H9 (cell line): ENCODE results near the gene ETHE1. TPM values are rescaled to one million over a fixed set of nuclear protein-coding genes. Genes with fewer than 3 reads are reported as not detected.

ENCODE experiments used
- DNase-seq: peaks from one replicate; pipeline ENCODE4 v3.0.0-alpha.2; 2017
- H2AFZ ChIP-seq: one replicate; pipeline ENCODE4 v1.6.1; 2013; ENCODE audit warnings: mild to moderate bottlenecking, low read length, control low read depth, moderate library complexity
- H2AK5ac ChIP-seq: 2 replicates; pipeline ENCODE4 v1.6.1; 2013; ENCODE audit warnings: low read length, control low read depth, mixed read lengths; ENCODE audit not compliant: insufficient read length
- H2BK120ac ChIP-seq: one replicate; pipeline ENCODE4 v1.6.1; 2013; ENCODE audit warnings: low read depth, mild to moderate bottlenecking, low read length, control low read depth, inconsistent platforms; ENCODE audit not compliant: poor library complexity, severe bottlenecking
- H2BK12ac ChIP-seq: 2 replicates; pipeline ENCODE4 v1.6.1; 2013; ENCODE audit warnings: low read length, control low read depth, mixed read lengths, low read depth; ENCODE audit not compliant: insufficient read length
- H2BK15ac ChIP-seq: 2 replicates; pipeline ENCODE4 v1.6.1; 2013; ENCODE audit warnings: low read depth, low read length, control low read depth
- H2BK20ac ChIP-seq: one replicate; pipeline ENCODE4 v1.6.1; 2013; ENCODE audit warnings: low read depth, mild to moderate bottlenecking, low read length, control low read depth, inconsistent platforms; ENCODE audit not compliant: poor library complexity, severe bottlenecking
- H2BK5ac ChIP-seq: 2 replicates; pipeline ENCODE4 v1.6.1; 2013; ENCODE audit warnings: low read length, control low read depth, mixed read lengths; ENCODE audit not compliant: insufficient read length
- H3K14ac ChIP-seq: 2 replicates; pipeline ENCODE4 v1.6.1; 2013; ENCODE audit warnings: low read length, control low read depth; ENCODE audit not compliant: insufficient read depth
- H3K18ac ChIP-seq: 2 replicates; pipeline ENCODE4 v1.6.1; 2013; ENCODE audit warnings: low read depth, mild to moderate bottlenecking, mixed read lengths, low read length, control low read depth; ENCODE audit not compliant: insufficient read length
- H3K23ac ChIP-seq: 2 replicates; pipeline ENCODE4 v1.6.1; 2013; ENCODE audit warnings: low read length, control low read depth, mixed read lengths, low read depth; ENCODE audit not compliant: insufficient read length
- H3K23me2 ChIP-seq: 2 replicates; pipeline ENCODE4 v1.6.1; 2013; ENCODE audit warnings: low read depth, mild to moderate bottlenecking, mixed read lengths, low read length, control low read depth; ENCODE audit not compliant: insufficient read length, poor library complexity, severe bottlenecking
- H3K27ac ChIP-seq: 2 replicates; pipeline ENCODE4 v1.5.1; 2013; ENCODE audit warnings: low read length, control low read depth, mixed read lengths, low read depth; ENCODE audit not compliant: insufficient read length
- H3K27me3 ChIP-seq: 2 replicates; pipeline ENCODE4 v1.6.1; 2013; ENCODE audit warnings: low read length, control low read depth, inconsistent platforms; ENCODE audit not compliant: insufficient read depth
- H3K4ac ChIP-seq: 2 replicates; pipeline ENCODE4 v1.6.1; 2013; ENCODE audit warnings: low read depth, mild to moderate bottlenecking, control low read depth, inconsistent platforms, low read length, moderate library complexity
- H3K4me1 ChIP-seq: 2 replicates; pipeline ENCODE4 v1.6.1; 2013; ENCODE audit warnings: low read length, control low read depth, inconsistent platforms; ENCODE audit not compliant: insufficient read depth
- H3K4me2 ChIP-seq: 2 replicates; pipeline ENCODE4 v1.6.1; 2013; ENCODE audit warnings: low read length, control low read depth, mixed read lengths; ENCODE audit not compliant: insufficient read length, insufficient read depth
- H3K56ac ChIP-seq: 2 replicates; pipeline ENCODE4 v1.6.1; 2013; ENCODE audit warnings: low read depth, mild to moderate bottlenecking, mixed read lengths, low read length, control low read depth; ENCODE audit not compliant: insufficient read length
- H3K79me1 ChIP-seq: 2 replicates; pipeline ENCODE4 v1.6.1; 2013; ENCODE audit warnings: low read depth, mild to moderate bottlenecking, moderate library complexity, low read length, control low read depth, inconsistent platforms; ENCODE audit not compliant: insufficient read depth, poor library complexity, severe bottlenecking
- H3K79me2 ChIP-seq: 2 replicates; pipeline ENCODE4 v1.6.1; 2013; ENCODE audit warnings: low read length, control low read depth, inconsistent platforms; ENCODE audit not compliant: insufficient read depth
- H3K9ac ChIP-seq: 2 replicates; pipeline ENCODE4 v1.6.1; 2013; ENCODE audit warnings: low read length, control low read depth, mixed read lengths; ENCODE audit not compliant: insufficient read length; ENCODE audit errors: extremely low read depth
- H3K9me3 ChIP-seq: one replicate; pipeline ENCODE4 v1.6.1; 2013; ENCODE audit warnings: low read depth, low read length, inconsistent platforms; ENCODE audit not compliant: control insufficient read depth
- H3T11ph ChIP-seq: one replicate; pipeline ENCODE4 v1.6.1; 2013; ENCODE audit warnings: mild to moderate bottlenecking, low read length, control low read depth, inconsistent platforms
- H4K20me1 ChIP-seq: one replicate; pipeline ENCODE4 v1.6.1; 2013; ENCODE audit not compliant: control insufficient read depth, insufficient read length, insufficient read depth
- H4K5ac ChIP-seq: 2 replicates; pipeline ENCODE4 v1.6.1; 2013; ENCODE audit warnings: low read depth, mild to moderate bottlenecking, mixed read lengths, low read length, control low read depth; ENCODE audit not compliant: insufficient read length
- H4K8ac ChIP-seq: replicated peaks from 2 replicates; pipeline ENCODE4 v1.6.1; 2013; ENCODE audit warnings: low read length, control low read depth, mixed read lengths, low read depth; ENCODE audit not compliant: insufficient read length
- H4K91ac ChIP-seq: 2 replicates; pipeline ENCODE4 v1.6.1; 2013; ENCODE audit warnings: low read depth, mild to moderate bottlenecking, moderate library complexity, mixed read lengths, low read length, control low read depth; ENCODE audit not compliant: insufficient read length
- H3K27ac Mint-ChIP-seq, 3 experiments: 2 replicates in 2 of 3; 3 replicates in 1 of 3; pipeline ENCODE4 v1.8.0; 2020 to 2021; ENCODE audit warnings: mixed read lengths in 3 of 3, mild to moderate bottlenecking in 1 of 3, moderate library complexity in 1 of 3
- H3K27me3 Mint-ChIP-seq: 2 replicates; pipeline ENCODE4 v1.8.0; 2021; ENCODE audit warnings: low read depth, mild to moderate bottlenecking, moderate library complexity, mixed read lengths
- H3K36me3 Mint-ChIP-seq, 3 experiments: 2 replicates in 2 of 3; 3 replicates in 1 of 3; pipeline ENCODE4 v1.8.0; 2020 to 2021; ENCODE audit warnings: low read depth in 3 of 3, mixed read lengths in 3 of 3; ENCODE audit not compliant: insufficient read depth in 1 of 3
- H3K4me1 Mint-ChIP-seq, 2 experiments: 2 replicates each; pipeline ENCODE4 v1.8.0; 2020; ENCODE audit warnings: mixed read lengths in 2 of 2
- H3K4me3 Mint-ChIP-seq, 2 experiments: 2 replicates in 1 of 2; 3 replicates in 1 of 2; pipeline ENCODE4 v1.8.0; 2020 to 2021; ENCODE audit warnings: mild to moderate bottlenecking in 2 of 2, mixed read lengths in 2 of 2, moderate library complexity in 1 of 2
- H3K9me3 Mint-ChIP-seq, 2 experiments: 2 replicates in 1 of 2; 3 replicates in 1 of 2; pipeline ENCODE4 v1.8.0; 2020; ENCODE audit warnings: mild to moderate bottlenecking in 2 of 2, mixed read lengths in 2 of 2, moderate library complexity in 1 of 2
- CTCF ChIP-seq: fragments of 200-600 bp; sonication (generic); conservative IDR thresholded peaks from 3 replicates; pipeline ENCODE4 v1.8.0; 2021; ENCODE audit warnings: antibody characterized with exemption, mild to moderate bottlenecking
- WGBS: extraction: QIAGEN DNeasy Blood & Tissue Kit; methylation state at CpG from one replicate; pipeline ENCODE4 v1.1.7; 2013; ENCODE audit warnings: missing lambda C conversion rate, low lambda C conversion rate, mixed read lengths; ENCODE audit not compliant: insufficient read length; ENCODE audit errors: extremely low coverage; 5-methylcytosine and 5-hydroxymethylcytosine counted together
- total RNA-seq: library from RNA; stranded (reverse); gene quantifications from 2 replicates; pipeline ENCODE4 v1.2.1, GENCODE V29; 2021

ETHE1 gene
- total RNA-seq, 1 experiment from 2014 or later: 18.8 TPM

DNA sequence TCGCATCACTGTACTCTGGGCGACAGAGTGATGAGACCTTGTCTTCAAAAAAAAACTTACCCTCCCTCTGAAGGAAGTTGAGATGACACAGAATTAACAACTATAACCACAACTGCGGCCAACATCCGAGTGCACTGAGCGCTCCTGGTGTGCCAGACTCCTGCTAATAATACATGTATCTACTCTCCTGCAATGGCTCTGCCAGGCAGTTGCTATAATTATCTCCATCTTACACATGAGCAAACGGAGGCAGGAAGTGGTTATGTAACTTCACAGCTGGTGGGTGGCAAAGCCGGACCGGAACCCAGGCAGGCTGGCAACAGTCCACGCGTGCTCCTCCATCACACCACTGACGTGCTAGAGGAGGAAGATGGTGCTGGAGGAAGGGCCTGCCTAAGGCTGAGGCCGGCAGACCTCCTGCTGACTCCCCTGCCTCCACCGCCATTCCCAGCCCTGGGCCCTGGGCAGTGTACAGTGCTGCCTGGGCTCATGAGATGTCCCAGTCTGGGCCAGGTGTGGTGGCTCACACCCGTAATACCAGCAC, 35.8 kb upstream of the ETHE1 start:
- no peak overlapping the region for H3K4ac ChIP-seq
- no peak for TF ChIP-seq CTCF
- no peak overlapping the region for H4K5ac ChIP-seq
- Mint-ChIP-seq H3K36me3 (peaks cover 6 to 30% (median 19%) of the 10 kb centered on the region in 3 experiments; a peak in 6 of 7 replicates), H3K27me3 (no peaks in the 10 kb centered on the region; the same call in 1 of the 2 replicates), H3K9me3 (no peaks in the 10 kb centered on the region), H3K4me3 (no peak overlapping the region), H3K27ac (no peak overlapping the region), H3K4me1 (no peaks in the 10 kb centered on the region)
- H2AFZ ChIP-seq: no peak overlapping the region
- H4K8ac ChIP-seq: no peak overlapping the region
- no peaks in the 10 kb centered on the region for H3K4me1 ChIP-seq
- no peak overlapping the region for H3K27ac ChIP-seq
- no peak overlapping the region for H3K14ac ChIP-seq
- H3K9me3 ChIP-seq: no peaks in the 10 kb centered on the region
- no peak overlapping the region for H2BK12ac ChIP-seq
- no peaks in the 10 kb centered on the region for H3K79me2 ChIP-seq
- no peak overlapping the region for H2BK5ac ChIP-seq
- no peak overlapping the region for H2BK20ac ChIP-seq
- no peak overlapping the region for H4K91ac ChIP-seq
- H3K23me2 ChIP-seq: no peaks in the 10 kb centered on the region
- no peak overlapping the region; the same call in 1 of the 2 replicates for H2BK15ac ChIP-seq
- no peak overlapping the region for H3K9ac ChIP-seq
- H3K27me3 ChIP-seq: no peaks in the 10 kb centered on the region
- H4K20me1 ChIP-seq: no peaks in the 10 kb centered on the region
- H3T11ph ChIP-seq: no peak overlapping the region
- H2AK5ac ChIP-seq: no peak overlapping the region
- H3K79me1 ChIP-seq: no peaks in the 10 kb centered on the region
- H3K4me2 ChIP-seq: no peak overlapping the region
- H3K18ac ChIP-seq: no peak overlapping the region
- no peak overlapping the region for H3K23ac ChIP-seq
- no CpG with 5 or more reads among the region's 14 CpGs for WGBS
- H3K56ac ChIP-seq: no peak overlapping the region
- no peak for DNase-seq
- H2BK120ac ChIP-seq: no peak overlapping the region
